AG04450 (cell line): ENCODE data around the gene ZBTB49. TPM values are rescaled to one million over a fixed set of nuclear protein-coding genes. Genes with fewer than 3 reads are reported as not detected.

Experiments
- CTCF ChIA-PET: fragments of 300-600, 350-600 bp; formaldehyde crosslinking; extraction: SDS; loops from one replicate; lab custom pipeline; 2022; ENCODE audit warnings: antibody characterized with exemption, inconsistent platforms; lab: Charles Lee
- POLR2A ChIA-PET: fragments of 350-600 bp; formaldehyde crosslinking; extraction: SDS; loops from one replicate; lab custom pipeline; 2021; ENCODE audit warnings: antibody characterized with exemption, inconsistent platforms; lab: Yijun Ruan, JAX
- DNase-seq: peaks from one replicate; pipeline ENCODE4 v3.0.0-alpha.2; 2011; ENCODE audit warnings: low read depth, low spot score
- H3K27ac ChIP-seq: one replicate; pipeline ENCODE4 v1.5.1; 2012; ENCODE audit warnings: low read depth, low read length, control low read depth
- H3K27me3 ChIP-seq: one replicate; pipeline ENCODE4 v1.6.0; 2012; ENCODE audit warnings: low read length; ENCODE audit not compliant: control insufficient read depth, insufficient read depth
- H3K4me3 ChIP-seq: 2 replicates; pipeline ENCODE4 v1.5.1; 2011; ENCODE audit warnings: mild to moderate bottlenecking, low read depth, low read length, control low read depth
- H3K9me3 ChIP-seq: 2 replicates; pipeline ENCODE4 v1.5.1; 2012; ENCODE audit warnings: low read length; ENCODE audit not compliant: control insufficient read depth, insufficient read depth
- CTCF ChIP-seq: IDR thresholded peaks from 2 replicates; pipeline ENCODE4 v1.5.1; 2011; ENCODE audit warnings: low read depth, low read length, control low read depth, inconsistent platforms
- polyA plus RNA-seq: library from polyadenylated mRNA; depleted of rRNA; stranded (reverse); fragments of >200 nt; gene quantifications from 2 replicates; pipeline ENCODE4 v1.2.3, GENCODE V29; 2011; rRNA removed

Gene ZBTB49
- polyA plus RNA-seq, 1 experiment: 3.9 TPM

- no peak overlapping the region for H3K27ac ChIP-seq
- TF ChIP-seq CTCF: no peak
- no peaks in the 10 kb centered on the region; the same call in 1 of the 2 replicates for H3K9me3 ChIP-seq
- no peak for DNase-seq
- POLR2A ChIA-PET: no interaction called here
- H3K4me3 ChIP-seq: no peak overlapping the region
- peaks cover 22% of the 10 kb centered on the region for H3K27me3 ChIP-seq
- CTCF ChIA-PET: no interaction called here
These were observed 73.1 kb downstream of the ZBTB49 start for GRCh38 chr4:4362991-4363697.

- no peak for TF ChIP-seq CTCF
- ChIA-PET POLR2A (no interaction called here), CTCF (no interaction called here)
- peaks cover 14% of the 10 kb centered on the region for H3K27me3 ChIP-seq
- H3K27ac ChIP-seq: no peak overlapping the region
- no peak for DNase-seq
- no peaks in the 10 kb centered on the region; the same call in 1 of the 2 replicates for H3K9me3 ChIP-seq
- H3K4me3 ChIP-seq: no peak overlapping the region
These were observed 74.0 kb downstream of the ZBTB49 start for GRCh38 chr4:4364061-4364460.

GRCh38 chr4:4364486-4365208, 74.6 kb downstream of the ZBTB49 start:
- ChIA-PET CTCF (no interaction called here), POLR2A (no interaction called here)
- no peak for DNase-seq
- Histone ChIP-seq H3K27me3 (peaks cover 14% of the 10 kb centered on the region), H3K4me3 (no peak overlapping the region), H3K9me3 (no peaks in the 10 kb centered on the region; the same call in 1 of the 2 replicates), H3K27ac (no peak overlapping the region)
- TF ChIP-seq CTCF: no peak

- DNase-seq: no peak
- H3K27ac ChIP-seq: no peak overlapping the region
- no peaks in the 10 kb centered on the region for H3K9me3 ChIP-seq
- H3K27me3 ChIP-seq: peaks cover 13% of the 10 kb centered on the region
- POLR2A ChIA-PET: no interaction called here
- no peak for TF ChIP-seq CTCF
- H3K4me3 ChIP-seq: no peak overlapping the region
- CTCF ChIA-PET: no interaction called here
These were observed 78.9 kb downstream of the ZBTB49 start for GRCh38 chr4:4368809-4369580.

Other genes starting within 250 kb of the ZBTB49 start
- not detected in 2 replicates for gene OTOP1, start 63.3 kb upstream of the ZBTB49 start, polyA plus RNA-seq
- gene TMEM128, start 42.0 kb upstream of the ZBTB49 start, polyA plus RNA-seq: 32.3 and 44.0 TPM in 2 replicates
- 5.5 and 7.8 TPM in 2 replicates for gene LYAR, start 97 bp upstream of the ZBTB49 start, polyA plus RNA-seq
- 10.4 and 14.7 TPM in 2 replicates for gene NSG1, start 96.9 kb downstream of the ZBTB49 start, polyA plus RNA-seq